NCI-H748 treated with DMSO at 0.1 percent for 48 hours (cell line): ENCODE data around the gene FNDC8.
"Not testable (repeated sequence)": the region's sequence is repeated elsewhere in the genome, so short reads cannot be mapped to it uniquely, and the experiment has no call there.

ENCODE experiments used
- DNase-seq: peaks from one replicate; lab custom pipeline; 2025; lab: John Stamatoyannopoulos, UW

The FNDC8 gene

GRCh38 chr17:35171834-35172233 lies 50.4 kb downstream of the FNDC8 start:
- DNase-seq, result no peak

DNA sequence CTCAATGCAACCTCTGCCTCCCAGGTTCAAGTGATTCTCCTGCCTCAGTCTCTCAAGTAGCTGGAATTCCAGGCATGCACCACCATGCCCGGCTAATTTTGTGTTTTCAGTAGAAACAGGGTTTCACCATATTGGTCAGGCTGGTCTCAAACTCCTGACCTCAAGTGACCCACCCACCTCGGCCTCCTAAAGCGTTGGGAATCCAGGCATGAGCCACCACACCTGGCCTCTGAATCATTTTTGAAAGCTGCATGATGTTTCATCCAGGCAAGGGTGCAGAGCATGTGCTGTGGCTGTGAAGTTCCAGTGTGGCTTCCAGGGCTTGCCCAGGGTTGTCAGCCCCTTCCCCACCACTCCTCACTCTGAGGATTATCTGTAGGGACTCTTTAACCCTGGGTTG lies 50.9 kb downstream of the FNDC8 start:
- not testable (repeated sequence) for DNase-seq

GRCh38 chr17:35174835-35175334 lies 53.5 kb downstream of the FNDC8 start:
- DNase-seq, result no peak

GRCh38 chr17:35175638-35176415 lies 54.4 kb downstream of the FNDC8 start:
- no peak for DNase-seq

- DNase-seq, result no peak
Observed at GRCh38 chr17:35176897-35177296, 55.5 kb downstream of the FNDC8 start.

DNA sequence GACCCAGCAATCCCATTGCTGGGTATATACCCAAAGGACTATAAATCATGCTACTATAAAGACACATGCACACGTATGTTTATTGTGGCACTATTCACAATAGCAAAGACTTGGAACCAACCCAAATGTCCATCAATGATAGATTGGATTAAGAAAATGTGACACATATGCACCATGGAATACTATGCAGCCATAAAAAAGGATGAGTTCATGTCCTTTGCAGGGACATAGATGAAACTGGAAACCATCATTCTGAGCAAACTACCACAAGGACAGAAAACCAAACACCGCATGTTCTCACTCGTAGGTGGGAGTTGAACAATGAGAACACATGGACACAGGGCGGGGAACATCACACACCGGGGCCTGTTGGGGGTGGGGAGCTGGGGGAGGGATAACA lies 58.0 kb downstream of the FNDC8 start:
- not testable (repeated sequence) for DNase-seq
